HG02885 (cell line): ENCODE measurements around the gene TRMT1.
A peak's percentile ranks its signal among the peaks of the same experiment; 100 is the strongest.

Source experiments
- ATAC-seq: cut with Tn5 transposase; IDR thresholded peaks from one replicate; pipeline ENCODE4 v1.9.1; 2021; ENCODE audit warnings: mild to moderate bottlenecking; ENCODE audit not compliant: unreplicated experiment, poor library complexity

The TRMT1 gene

DNA sequence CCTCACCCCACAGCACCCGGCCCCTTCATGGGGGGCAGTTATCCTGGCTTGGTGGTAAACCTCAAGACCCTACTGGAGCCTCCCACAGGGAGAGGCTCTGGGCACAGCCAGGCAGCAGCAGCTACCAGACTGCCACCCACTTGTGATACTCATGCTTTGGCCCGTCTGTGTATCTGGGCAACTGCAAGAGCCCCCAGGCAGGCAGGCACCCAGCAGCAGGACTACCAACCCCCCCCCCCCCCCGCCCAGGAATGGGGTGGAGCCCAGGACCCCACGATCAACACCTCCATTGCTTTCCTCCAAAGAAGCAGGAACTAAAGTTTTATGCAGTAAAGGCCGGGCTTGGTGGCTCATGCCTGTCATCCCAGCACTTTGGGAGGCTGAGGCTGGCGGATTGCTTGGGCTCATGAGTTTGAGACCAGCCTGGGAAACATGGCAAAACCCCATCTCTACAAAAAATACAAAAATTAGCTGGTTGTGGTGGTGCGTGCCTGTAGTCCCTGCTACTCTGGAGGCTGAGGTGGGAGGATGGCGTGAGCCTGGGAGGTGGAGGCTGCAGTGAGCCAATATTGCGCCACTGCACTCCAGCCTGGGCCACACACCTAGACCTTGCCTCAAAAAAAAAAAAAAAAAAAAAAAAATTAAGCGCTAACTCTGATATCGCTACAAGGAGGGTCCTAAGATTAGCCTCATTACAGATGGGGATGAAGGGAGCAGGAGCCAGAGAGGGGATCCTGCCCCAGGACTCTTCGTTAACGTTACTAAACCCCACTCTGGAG is 12.8 kb downstream of the TRMT1 start:
- peak; percentile 1 for ATAC-seq

DNA sequence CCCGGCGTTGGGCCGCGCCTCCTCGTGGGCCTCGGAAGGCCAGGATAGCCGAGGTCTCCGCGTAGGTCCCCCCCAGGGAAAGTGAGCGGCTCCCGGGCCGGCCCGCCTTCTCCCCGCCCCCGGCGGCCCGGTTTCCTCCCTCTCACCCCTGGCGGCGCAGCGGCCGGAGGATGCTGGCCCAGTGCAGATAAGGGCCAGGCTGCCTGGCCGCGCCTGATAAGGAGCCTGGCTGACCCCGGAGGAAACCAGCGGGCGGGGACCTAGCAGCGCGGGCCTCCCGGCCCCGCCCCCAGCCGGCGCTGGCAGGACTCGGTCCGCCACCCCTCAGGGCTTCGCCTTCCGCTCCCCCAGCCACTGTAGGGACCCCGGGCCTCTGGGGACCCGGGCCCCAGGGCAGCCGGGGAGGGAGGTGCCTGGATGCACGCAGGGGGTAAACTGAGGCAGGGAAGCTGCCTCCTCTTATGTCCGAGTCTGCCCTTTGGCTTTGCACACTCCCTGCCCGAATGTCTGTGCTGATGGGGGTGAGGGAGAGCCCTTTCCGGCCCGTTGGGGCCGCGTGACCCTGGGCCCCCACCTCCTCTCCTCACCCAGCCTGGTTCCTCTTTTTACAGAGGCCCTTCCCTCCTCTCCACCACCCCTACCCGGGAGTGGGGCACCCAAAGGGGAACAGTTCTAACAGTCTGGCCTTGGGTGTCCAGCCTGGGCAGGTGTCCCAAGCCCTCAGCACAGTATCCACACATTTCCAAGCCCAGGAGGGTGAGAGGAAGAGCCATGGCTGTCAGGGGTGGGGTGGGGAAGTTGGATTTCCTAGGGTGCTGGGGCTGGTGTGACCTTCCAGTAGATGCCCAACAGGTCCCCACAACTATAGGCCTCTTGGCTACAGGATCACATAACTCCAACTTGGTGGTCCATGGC is 13.6 kb downstream of the TRMT1 start, which contains the start of gene LYL1:
LYL1 (minus strand) TSS at position 193 of the 915 bp plus-strand sequence. CDS start 1,687 bp downstream, outside the sequence.
- ATAC-seq: peak; percentile 55

DNA sequence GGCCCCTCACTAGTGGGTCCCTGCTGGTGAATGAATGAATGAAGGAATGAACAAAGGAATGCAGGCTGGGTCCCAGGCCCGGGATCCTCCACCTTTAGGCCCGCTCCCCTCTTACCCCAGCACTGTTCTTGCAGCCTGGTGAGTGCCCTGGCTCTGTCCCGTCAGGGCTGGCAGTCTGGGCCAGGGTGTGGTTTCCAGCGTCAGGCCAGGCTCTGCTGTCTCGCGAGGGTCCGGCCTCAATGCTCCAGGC is 14.2 kb downstream of the TRMT1 start:
- ATAC-seq: no peak

DNA sequence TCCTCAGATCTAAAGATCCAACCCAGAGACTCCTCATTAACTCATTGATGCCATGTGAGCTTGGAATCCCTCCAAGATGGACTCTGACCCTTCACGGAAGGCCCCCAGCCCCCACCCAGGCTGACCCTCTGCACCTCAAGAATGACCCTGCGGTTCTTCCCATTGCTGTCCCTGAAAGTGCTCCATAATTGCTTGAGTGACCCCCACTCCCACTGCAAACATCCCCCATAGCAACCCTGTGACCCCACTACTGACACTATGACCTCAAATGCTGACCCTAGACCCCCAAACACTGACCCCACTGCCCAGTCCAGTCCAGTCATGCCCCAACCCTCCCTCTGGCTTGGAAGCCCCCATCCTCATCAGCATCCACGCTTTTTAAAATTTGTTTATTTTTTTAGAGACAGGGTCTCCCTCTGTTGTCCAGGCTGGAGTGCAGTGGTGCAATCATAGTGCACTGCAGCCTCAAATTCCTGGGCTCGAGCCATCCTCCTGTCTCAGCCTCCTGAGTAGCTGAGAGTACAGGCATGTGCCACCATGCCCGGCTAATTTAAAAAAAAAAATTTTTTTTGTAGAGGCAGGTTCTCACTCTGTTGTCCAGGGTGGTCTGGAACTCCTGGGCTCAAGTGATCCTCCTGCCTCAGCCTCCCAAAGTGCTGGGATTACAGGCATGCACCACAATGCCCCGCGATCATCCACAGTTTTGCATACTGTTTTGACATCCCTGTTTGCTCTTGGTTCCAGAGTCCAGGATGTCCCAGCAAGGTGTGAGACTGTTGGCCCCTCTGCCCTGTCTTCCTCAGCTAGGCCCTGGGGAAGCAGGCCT is 14.7 kb downstream of the TRMT1 start:
- no peak for ATAC-seq

DNA sequence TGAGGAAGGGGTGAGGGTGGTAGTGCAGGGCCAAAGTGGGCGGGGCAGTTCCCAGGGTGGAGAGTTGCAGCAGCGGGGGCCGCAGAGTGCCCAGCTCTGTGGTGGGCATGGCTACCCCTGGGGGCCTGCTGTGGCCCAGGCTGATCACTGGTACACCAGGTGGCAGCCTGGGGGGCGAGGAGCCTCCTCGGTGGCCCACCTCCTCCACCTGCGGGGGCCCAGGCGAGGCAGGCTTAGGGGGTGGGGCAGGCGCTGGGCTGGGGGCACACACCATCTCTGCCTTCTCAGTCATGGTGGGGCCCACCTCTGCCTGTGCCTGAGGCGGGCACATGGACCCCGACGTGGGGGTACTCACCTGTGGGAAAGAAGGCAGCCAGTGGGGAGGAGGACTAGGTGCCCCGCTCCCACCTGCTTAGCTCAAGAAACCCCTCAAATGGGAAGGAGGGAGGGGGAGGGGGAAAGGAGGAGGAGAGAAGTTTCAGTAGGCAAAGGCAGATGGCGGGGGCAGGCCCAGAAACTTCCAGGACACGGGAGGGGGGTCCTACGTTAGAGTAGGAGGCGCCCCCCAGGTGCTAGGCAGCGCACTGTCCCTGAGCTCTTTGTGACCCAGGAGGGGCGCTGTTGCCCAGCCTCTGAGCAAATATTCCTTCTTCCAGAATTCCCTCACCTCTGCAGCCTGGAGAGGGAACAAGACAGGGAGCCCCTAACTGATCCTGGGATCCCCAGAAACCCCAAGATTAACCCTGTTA is 15.5 kb downstream of the TRMT1 start:
- no peak for ATAC-seq

DNA sequence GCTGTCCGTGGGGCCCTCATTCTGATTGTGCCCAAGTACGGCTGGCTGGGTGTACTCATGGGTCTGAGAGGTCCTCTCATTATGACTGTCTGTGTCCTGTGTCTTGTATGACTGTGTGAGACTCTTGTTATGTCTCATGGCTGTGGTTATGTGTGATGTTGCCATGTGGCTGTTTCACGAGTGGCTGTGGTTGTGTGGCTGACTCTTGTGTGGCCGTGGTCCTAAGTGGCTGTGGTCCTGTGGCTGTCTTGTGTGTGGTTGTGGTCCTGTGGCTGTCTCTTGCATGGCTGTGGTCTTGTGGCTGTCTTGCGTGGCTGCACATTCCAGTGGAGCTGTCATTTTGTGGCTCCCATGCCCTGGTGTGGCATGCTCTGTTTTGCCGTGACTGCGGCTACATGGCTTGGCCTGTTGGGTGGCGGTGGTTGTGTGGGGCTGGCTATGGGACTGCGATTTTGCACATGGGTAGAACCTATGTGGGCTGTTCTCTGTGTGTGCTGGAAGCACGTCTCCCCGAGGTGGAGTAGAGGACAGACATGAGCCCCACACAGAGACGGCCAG is 16.4 kb downstream of the TRMT1 start:
- ATAC-seq: no peak

DNA sequence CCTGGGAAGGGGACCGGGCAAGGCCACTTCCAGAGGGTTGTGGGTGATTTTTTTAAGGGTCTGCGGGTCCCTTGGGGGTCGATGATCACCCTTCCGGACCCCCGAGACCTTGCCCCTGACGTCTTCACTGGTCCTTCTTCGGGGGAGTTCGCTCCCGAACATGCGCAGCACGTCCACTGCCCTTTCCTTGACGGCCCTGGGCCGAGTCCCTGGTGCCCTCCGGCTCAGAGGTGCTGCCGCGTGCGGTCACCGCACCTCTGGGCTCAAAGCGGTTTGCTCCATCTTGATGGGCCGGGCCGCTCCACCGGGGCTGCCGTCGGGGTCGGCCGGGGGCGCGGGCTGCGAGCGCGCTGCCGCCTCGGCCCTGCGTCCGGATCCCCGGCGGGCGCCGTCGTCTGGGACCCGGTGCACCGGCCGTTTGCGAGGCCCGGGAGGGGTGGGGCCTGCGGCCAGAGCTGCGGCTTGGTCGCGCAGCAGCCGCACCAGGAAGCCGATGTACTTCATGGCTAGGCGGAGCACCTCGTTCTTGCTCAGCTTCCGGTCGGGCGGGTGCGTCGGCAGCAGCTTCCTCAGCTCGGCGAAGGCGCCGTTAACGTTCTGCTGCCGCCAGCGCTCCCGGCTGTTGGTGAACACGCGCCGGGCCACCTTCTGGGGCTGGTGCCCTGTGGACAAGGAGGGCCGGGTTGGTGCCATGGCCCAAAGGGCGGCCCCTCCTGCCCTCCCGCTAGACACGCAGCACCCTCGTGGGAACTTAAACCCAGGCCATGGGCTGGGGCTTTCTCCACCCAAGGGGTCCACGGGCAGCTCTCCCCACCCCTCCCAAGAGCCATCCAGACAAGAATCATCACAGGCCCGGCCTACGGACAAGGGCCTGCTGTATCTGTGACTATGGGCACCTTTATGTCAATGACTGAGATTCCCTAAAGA is 17.2 kb downstream of the TRMT1 start:
- ATAC-seq: no peak

DNA sequence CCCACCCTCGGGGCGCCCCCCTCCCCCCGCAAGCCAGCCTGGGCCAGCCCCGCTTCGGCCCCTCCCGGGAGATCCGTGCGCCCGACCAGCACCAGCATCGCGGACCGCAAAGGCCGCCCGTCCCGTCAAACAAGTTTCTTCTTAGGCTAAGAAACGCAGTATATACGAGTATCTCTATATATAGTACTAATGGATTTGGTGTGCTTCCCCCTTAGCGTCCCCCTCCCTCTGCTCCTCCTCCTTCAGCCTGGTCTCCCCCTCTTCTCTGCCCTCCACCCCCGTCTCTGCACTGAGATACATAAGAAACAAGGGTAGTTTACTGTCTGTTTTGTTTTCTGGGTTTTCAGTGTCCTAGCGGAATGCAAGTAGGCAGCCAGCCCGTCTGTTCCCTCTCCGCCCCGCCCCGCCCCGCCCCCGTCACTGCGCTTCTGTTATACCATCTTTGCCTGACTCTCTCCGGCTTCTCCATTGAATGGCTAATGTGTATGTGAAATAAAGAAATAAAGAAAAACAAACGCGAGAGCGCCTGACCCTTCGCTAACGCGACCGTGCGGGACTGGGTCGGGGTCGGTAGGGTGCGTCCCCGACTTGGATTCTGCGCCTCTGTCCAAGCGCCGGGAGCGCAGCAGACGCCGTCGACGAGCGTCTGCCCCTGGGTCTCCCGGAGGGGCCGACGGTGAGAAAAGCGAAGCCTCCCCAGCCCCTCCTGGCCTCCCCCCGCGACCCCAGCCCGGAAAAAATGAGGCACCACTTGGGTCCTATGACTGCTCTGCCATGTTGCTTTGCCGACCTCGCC is 18.1 kb downstream of the TRMT1 start:
- no peak for ATAC-seq

DNA sequence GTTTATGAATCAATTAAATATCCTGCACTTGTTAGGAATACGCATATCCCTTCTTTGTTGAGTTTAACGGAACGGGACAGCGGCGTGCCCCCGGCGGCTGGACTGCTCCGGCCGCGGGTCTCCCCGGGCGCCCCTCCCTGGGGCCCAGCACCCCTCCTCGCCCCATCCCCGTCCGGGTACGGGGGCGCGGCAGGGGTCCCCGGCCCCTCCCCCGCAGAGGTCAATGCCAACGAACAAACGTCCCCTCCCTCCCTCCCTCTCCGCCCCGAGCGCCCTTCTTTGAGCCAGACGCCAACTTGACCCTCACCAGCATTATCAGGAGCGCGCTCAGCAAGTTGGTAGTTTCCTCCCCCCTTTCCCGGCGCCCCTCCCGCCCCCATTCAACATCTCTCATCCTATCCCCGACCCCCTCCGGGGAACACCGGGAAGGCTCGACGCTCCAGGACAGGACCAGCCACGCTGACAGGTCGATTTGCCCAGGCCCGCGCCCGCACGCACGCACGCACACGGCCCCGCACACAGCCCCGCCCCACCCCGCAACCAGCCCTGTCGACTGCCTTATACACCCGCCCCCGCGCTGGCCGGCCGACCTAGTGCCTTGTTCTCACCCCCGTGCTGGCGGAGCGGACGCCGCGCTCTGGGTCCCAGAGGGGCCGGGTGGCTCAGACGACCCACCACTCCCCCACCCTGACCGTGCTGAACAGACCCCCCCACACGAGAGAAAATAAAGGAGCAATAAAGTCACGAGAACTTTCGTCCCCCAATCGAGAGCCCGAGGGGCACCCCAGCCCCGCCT is 18.9 kb downstream of the TRMT1 start:
- ATAC-seq: no peak

DNA sequence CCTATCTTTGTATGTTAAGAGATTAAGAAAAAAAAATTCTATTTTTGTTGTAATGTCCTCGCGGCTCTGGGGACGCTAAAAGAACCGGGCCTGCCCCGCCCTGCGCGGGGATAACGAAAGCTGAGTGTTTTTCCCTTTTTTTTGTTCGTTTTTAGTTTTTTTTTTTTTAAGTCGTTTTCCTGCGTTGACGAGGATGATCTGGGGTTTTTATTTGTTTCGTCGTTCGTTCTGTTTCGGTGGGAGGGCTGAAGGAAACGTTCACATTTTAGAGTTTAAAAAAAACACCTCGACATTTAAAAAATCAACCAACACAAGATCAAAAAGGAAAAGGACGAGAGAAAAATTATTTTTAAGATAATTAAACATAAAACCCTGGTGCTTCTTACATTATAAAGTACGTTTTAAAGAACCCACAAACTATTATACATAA is 19.5 kb downstream of the TRMT1 start:
- ATAC-seq: no peak

DNA sequence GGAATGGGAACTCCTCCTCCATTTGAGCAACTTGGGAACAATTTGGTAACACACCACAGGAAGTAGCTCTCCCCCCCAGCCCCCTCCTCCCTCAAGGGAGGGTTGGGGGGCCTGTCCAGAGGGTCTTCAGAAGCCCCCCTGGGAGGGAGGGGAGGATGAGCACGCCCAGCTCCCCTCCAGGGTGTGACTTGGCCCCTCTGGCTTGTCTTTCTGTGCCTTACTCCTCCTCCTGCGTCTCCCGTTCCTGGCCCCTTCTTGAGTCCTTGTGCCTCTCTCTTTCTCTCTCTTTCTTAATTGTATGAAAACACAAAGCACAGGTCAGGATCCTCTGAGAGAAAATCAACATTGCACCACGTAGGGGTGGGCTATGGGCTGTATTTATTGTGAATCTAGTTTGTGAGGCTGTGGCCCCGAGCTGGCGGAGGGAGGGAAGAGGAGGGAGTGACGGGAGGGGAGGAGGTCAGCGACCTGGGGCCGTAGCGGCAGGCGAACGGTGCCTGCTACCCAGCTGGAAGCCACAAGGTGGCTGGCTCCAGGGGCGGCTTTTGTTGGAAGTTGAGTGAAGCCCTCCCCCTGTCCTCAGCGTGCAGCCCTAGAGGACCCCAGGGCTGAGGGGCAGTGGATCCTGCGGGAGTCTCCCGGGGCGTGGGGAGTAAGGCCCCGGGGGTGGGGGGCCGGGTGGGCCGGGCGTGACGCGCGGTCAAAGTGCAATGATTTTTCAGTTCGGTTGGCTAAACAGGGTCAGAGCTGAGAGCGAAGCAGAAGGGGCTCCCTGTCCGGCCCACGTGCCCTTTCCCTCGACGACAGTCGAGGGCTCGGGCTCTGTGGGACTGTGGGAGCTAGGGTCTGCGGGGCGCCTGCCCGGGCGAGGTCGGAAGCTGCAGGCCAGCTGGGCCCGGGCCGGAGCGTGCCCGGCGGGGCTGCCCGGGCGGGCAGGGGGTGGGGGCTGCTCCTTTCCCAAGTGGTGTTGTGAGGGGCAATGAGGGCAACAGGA is 20.3 kb downstream of the TRMT1 start:
- ATAC-seq: no peak

DNA sequence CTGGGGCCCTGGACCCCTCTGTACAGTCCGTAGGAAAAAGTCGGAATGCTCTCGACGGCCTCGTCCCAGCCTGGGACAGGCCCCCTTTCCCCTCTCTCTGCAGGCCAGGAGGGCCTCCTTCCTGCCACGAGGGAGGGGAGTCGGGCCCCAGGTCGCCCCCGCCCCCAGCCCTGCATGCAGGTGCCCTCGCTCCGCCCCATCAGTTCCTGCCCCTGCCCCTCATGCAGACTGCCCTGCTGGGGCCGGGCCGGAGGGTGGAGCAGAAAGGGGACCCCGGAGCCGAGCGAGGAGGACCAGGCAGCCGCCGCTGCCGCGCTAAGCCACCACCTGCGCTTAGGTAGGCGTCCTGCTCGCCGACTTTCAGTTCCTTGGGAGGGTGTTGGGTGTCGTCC is 21.2 kb downstream of the TRMT1 start:
- no peak for ATAC-seq

DNA sequence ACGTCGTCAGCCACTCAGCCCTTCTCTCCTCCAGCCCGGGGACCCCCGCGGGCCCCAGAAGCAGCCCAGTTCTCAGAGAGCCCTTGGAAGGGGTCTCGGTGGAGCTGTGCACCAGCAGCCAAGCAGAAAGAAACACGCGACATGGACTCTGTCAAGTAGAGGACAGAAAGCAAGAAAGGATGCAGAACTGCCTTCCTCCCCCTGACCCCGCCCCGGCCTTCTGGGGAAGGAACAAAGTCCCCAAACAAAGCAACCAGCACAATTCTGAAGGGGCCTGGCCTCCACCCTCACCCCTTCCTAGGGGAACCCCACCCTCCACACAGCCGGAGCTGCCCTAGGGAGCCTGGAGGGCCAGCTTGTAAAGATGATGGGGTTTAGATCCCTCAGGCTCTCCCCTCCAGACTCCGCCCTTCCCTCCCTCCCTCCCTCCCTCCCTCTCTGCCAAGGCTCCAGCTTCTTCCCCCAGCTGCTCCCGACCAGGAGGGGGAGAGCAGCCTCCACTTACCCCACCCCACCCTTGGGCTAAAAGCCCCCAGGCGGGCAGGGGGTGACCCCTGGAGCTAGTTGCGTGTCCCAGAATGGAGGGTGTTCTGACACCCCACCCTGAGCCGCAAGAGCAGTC is 21.7 kb downstream of the TRMT1 start:
- ATAC-seq: no peak

DNA sequence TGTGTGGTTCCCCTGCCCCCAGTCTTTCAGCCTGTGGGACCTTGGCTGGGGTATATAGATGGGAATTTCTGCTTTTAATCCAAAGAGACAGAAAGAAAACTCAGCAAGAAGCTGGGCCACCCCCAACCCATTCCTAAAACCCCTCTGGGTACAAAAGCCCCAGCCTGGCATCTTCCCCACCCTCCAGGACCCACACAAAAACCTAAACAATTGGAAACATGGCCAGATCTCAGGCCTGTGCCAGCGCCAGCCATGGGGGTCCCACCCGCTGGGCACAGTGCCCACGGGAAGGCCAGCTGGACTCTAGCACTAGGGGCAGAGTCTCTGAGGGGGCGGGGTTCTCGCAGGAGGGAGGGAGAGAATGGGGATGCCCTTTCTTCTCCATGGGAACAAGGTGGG is 22.4 kb downstream of the TRMT1 start:
- ATAC-seq: no peak

DNA sequence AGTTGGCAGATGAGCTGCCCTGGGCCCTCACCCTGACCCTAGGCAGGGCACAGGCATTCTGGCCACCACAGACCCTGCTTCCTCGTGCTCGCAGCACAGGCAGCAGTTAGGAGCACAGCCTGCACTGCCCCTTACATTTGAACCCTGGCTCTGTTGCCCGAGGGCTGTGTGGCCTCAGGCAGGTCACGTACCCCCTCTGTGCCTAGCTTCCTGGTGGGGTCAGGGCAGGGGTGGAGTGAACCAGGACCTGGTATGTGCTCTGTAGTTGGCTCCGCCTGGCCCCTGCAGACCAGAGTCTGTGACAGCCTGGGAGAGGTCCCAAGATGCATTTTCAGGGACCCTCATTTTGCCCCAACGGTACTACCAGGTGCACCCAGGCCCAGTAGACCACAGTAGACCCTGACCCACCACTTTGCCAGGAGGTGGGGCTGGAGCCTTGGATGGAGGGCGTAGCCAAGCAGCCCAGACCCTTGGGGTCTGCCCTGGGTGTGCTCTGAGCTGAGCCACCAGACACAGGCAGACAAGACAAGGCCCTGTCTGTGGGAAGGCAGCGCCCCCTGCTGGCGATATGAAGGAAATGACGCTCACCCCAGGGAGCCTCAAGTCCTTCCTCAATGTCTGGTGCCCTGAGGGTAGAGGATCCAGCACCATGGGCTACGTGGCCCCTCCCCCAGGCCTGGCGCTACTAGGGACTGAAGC is 23.0 kb downstream of the TRMT1 start:
- ATAC-seq: no peak
